ENCODE measurements around the gene ACP7.
A peak's percentile ranks its signal among the peaks of the same experiment; 100 is the strongest.

Gene ACP7

DNA sequence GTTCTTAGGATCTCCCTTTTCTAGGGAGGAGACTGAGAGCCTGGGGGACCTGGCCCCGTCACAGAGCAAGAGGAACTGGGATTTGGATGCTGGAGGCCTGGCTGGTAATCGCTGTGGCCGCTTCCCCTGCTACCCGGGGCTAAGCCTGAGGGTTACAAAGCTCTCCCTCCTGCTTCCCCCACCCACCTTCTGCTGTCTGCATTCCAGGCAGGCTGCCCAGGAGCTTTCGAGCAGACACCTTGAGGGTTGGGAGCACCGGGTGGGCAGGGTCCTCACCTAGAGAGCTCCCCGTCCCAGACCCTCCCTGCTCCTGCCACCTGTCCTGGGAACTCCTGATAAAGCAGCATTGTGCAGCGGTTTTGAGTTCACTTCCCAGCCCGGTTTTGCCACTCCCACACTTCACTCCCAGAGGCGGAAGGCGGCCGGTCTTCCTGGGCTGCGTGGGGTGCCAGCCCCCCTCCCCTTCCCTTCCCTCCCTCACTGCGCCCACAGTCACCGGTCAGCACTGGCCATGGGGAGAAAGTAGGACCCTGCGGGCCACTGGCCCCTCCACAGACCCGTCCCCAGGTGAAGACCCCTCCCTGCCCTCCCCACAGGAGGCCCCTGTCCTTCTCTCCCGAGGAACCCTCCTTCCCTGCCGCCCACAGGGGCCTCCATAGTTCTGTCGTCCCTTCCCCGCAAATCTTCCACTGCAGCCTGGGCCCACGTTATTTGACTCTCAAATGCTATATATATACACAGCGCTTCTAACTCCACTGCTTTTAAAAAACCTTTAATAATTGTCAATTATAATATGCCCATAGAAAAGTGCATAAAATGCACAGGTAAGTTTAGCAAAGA is 49.5 kb downstream of the ACP7 start:
- H3K4me3 ChIP-seq (ENCODE audit: low read length): peak overlapping the region; percentile 22
- TF ChIP-seq, protein P1, sequence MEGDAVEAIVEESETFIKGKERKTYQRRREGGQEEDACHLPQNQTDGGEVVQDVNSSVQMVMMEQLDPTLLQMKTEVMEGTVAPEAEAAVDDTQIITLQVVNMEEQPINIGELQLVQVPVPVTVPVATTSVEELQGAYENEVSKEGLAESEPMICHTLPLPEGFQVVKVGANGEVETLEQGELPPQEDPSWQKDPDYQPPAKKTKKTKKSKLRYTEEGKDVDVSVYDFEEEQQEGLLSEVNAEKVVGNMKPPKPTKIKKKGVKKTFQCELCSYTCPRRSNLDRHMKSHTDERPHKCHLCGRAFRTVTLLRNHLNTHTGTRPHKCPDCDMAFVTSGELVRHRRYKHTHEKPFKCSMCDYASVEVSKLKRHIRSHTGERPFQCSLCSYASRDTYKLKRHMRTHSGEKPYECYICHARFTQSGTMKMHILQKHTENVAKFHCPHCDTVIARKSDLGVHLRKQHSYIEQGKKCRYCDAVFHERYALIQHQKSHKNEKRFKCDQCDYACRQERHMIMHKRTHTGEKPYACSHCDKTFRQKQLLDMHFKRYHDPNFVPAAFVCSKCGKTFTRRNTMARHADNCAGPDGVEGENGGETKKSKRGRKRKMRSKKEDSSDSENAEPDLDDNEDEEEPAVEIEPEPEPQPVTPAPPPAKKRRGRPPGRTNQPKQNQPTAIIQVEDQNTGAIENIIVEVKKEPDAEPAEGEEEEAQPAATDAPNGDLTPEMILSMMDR (conservative IDR thresholded peaks at IDR 0.05; ENCODE audit: low read depth, low read length): no peak
- no peak for DNase-seq (ENCODE audit: low read depth)

DNA sequence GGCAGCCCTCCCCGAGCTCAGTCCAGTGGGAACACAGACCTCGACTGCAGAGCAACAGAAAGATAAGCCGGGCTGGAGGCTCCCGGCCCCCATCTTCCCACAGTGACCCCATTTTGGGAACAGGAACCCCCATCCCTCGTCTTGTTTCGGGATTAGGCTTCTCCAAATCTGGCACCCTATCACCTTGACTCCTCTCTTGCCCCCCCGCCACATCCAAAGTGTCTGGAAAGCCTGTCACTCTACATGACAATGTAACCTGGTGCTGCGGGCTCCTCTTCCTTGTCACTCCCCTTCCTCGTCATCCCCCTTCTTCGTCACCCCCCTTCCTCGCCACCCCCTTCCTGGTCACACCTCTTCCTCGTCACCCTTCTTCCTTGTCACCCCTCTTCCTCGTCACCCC is 51.5 kb downstream of the ACP7 start:
- TF ChIP-seq, protein P1 (conservative IDR thresholded peaks at IDR 0.05; ENCODE audit: low read depth, low read length): no peak
- H3K4me3 ChIP-seq (ENCODE audit: low read length): no peak overlapping the region
- no peak for DNase-seq (ENCODE audit: low read depth)

DNA sequence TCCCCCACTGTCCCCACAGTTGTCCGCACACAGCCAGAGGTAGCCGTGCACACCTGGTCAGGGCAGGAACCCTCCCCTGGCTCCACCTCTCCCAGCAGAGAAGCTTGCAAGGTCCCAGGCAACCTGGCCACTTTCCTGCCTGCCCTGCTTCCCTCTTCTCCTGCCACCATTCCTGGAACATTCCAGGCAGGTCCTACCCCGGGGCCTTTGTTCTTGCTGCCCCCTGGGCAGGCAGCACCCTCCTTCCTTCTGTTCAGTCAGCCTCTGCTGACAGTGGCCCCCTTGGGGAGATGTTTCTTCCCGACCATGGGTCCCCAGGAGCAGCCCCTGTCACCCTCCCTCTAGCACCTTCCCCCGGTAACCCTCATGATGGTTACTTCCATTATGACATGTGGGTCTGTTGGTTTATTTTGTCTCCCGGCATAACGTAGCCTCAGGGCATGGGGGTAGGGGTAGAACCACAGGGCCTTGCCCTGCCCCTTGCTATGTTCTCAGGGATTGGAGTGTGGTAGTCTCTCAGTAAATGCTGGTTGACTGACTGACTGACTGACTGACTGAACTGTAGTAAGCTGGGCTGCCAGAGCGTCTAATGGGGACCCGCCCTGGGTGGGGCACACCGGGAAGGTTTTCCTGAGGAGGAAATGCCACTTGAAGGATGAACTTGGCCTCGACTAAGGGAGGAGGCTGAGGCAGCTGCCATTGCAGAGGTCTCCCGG is 52.2 kb downstream of the ACP7 start:
- no peak for DNase-seq (ENCODE audit: low read depth)
- H3K4me3 ChIP-seq (ENCODE audit: low read length): no peak overlapping the region
- TF ChIP-seq, protein P1 (conservative IDR thresholded peaks at IDR 0.05; ENCODE audit: low read depth, low read length): no peak

DNA sequence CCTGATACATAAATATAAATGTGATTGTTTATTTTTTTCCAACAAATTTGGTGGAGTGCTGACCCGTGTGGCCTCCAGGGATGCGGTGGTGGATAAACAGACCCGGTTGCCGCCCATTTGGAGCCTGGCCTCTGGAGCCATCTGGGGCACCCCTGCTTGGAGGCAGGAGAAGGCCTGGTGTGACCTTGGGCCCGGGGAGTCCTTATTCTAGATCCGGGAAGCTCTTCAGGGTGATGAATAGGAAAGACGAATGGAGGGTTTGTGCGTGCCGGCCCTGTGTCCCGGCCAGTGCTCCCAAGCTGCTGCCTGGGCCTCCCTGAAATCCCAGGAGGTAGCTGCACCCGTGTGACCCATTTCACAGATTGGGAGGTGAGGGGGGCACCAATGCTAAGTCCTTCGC is 53.0 kb downstream of the ACP7 start:
- DNase-seq (ENCODE audit: low read depth): no peak
- TF ChIP-seq, protein P1 (conservative IDR thresholded peaks at IDR 0.05; ENCODE audit: low read depth, low read length): no peak
- H3K4me3 ChIP-seq (ENCODE audit: low read length): no peak overlapping the region

DNA sequence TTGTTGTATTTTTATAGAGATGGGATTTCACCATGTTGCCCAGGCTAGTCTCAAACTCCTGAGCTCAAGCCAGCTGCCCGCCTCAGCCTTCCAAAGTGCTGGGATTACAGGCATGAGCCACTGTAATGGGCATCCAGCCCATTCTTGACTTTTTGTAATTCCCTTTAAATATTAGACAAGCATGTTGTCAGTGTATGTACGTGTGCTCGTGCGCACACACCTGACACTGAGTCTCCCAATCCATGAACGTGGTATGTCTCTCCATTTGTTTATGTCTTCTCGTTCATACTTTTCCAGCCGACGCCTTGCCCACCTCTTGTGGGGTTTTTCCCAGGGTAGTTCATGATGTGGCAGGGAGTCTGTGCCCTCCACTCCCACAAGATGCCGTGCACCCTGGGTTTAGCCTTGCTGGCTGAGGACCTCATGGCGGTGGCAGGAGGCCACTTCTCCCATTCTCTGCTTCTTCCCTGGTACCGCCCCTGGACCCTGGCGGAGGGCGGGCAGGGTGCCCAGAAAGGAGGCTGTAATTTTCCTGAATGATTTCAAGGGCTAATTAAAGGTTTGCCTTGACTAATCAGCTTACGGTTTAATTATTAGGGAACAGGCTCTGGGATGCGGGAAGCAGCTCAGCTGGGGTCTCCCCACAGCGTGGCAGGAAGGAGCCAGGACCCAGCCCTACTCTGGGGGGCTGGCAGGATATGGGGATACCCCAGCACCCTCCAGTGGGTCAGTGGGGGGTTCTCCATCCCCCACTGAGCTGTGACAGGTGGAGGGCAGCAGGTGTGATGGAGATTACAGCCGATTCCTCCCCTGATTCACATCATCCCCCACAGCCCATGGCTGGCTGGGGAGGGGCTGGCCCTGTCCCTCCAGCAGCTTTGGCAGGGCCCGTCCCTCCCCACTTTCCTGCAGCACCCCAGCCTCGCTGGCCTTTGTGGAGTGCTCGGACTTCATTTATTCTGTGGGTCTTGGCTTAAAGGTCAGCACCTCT is 54.3 kb downstream of the ACP7 start:
- DNase-seq (ENCODE audit: low read depth): peak; percentile 92
- H3K4me3 ChIP-seq (ENCODE audit: low read length): no peak overlapping the region
- TF ChIP-seq, protein P1 (conservative IDR thresholded peaks at IDR 0.05; ENCODE audit: low read depth, low read length): no peak

DNA sequence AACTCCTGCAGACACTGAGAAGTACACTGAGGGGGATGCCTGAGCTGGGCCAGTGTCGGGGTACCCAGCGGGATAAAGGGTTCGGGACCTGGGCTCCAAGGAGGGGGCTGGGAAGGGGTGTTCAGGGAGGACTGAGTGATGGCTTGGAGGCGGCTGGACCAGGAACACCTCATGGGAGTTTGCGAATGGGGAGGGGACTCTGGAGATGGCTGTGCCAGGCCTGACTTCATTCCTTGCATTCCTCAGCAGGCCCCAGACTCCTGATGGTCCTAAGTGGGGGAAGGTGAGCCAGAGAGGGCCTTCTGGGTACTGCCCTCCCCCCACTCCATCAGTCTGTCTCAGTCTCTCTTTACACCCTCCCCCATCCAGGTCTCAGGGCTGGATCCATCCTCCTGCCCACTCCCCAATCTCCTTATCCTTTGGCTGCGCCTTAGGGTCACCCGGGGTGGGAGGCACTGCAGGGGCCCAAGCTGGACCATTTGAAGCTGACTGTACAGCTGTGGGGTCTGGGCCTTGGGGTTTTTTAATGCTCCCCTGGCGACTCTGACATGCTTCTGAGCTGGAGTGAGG is 55.2 kb downstream of the ACP7 start:
- TF ChIP-seq, protein P1 (conservative IDR thresholded peaks at IDR 0.05; ENCODE audit: low read depth, low read length): no peak
- DNase-seq (ENCODE audit: low read depth): peak; percentile 94
- H3K4me3 ChIP-seq (ENCODE audit: low read length): peak overlapping the region; percentile 17

Data from retinal pigment epithelial cell (primary cell).